IMR-90 (cell line): ENCODE results near the gene LSM12. TPM values are rescaled to one million over a fixed set of nuclear protein-coding genes. Genes with fewer than 3 reads are reported as not detected.

Experiments
- ATAC-seq: fragments of 200-7000 bp; cut with Tn5 transposase; 2 replicates; pipeline ENCODE4 v1.9.1; 2020; ENCODE audit warnings: low read depth, mild to moderate bottlenecking, moderate library complexity
- BruUV-seq: library from RNA; stranded (reverse); fragments of 400-500 nt; replicated peaks from 2 replicates; lab custom pipeline; 2021; lab: Mats Ljungman, UMichigan
- CTCF ChIA-PET: fragments of 300-600 bp; formaldehyde crosslinking; extraction: SDS; loops from one replicate; lab custom pipeline; 2021; ENCODE audit warnings: antibody characterized with exemption; lab: Yijun Ruan, JAX
- POLR2A ChIA-PET: fragments of 300-600 bp; sonication (Branson Sonifier 250); formaldehyde crosslinking; loops from one replicate; lab custom pipeline; 2022; ENCODE audit warnings: antibody characterized with exemption; ENCODE audit not compliant: unreplicated experiment; lab: Charles Lee
- DNase-seq: peaks from one replicate; pipeline ENCODE4 v3.0.0; 2013
- H2AFZ ChIP-seq: replicated peaks from 2 replicates; pipeline ENCODE3; 2013; ENCODE audit warnings: low read length, mild to moderate bottlenecking; ENCODE audit not compliant: poor library complexity
- H2AK5ac ChIP-seq: 2 replicates; pipeline ENCODE4 v1.6.1; 2013; ENCODE audit warnings: low read depth, low read length, inconsistent platforms
- H2AK9ac ChIP-seq: replicated peaks from 2 replicates; pipeline ENCODE3; 2013; ENCODE audit warnings: mild to moderate bottlenecking, low read depth, low read length, moderate library complexity; ENCODE audit not compliant: poor library complexity
- H2BK120ac ChIP-seq: 2 replicates; pipeline ENCODE4 v1.6.1; 2013; ENCODE audit warnings: low read depth, low read length, inconsistent platforms
- H2BK15ac ChIP-seq: 3 replicates; pipeline ENCODE4 v1.6.1; 2013; ENCODE audit warnings: low read depth, low read length, inconsistent platforms
- H2BK20ac ChIP-seq: 2 replicates; pipeline ENCODE4 v1.6.1; 2013; ENCODE audit warnings: low read depth, mild to moderate bottlenecking, inconsistent platforms, low read length, moderate library complexity
- H2BK5ac ChIP-seq: 2 replicates; pipeline ENCODE4 v1.6.1; 2013; ENCODE audit warnings: mild to moderate bottlenecking, low read depth, low read length, inconsistent platforms; ENCODE audit not compliant: poor library complexity, severe bottlenecking
- H3K14ac ChIP-seq: replicated peaks from 2 replicates; pipeline ENCODE4 v1.6.1; 2013; ENCODE audit warnings: low read depth, low read length, inconsistent platforms
- H3K18ac ChIP-seq: 2 replicates; pipeline ENCODE4 v1.6.1; 2013; ENCODE audit warnings: low read depth, low read length, control low read depth
- H3K23ac ChIP-seq: 2 replicates; pipeline ENCODE4 v1.6.1; 2013; ENCODE audit warnings: low read depth, low read length, inconsistent platforms
- H3K27ac ChIP-seq: 2 replicates; pipeline ENCODE4 v1.5.1; 2013; ENCODE audit warnings: mild to moderate bottlenecking, control low read depth, low read length; ENCODE audit not compliant: insufficient read depth
- H3K27me3 ChIP-seq: 2 replicates; pipeline ENCODE4 v1.6.1; 2013; ENCODE audit warnings: low read length; ENCODE audit not compliant: control insufficient read depth, insufficient read depth
- H3K36me3 ChIP-seq: 2 replicates; pipeline ENCODE4 v1.6.1; 2013; ENCODE audit warnings: low read length, mixed read lengths; ENCODE audit not compliant: control insufficient read depth, insufficient read depth
- H3K4ac ChIP-seq: 2 replicates; pipeline ENCODE4 v1.6.1; 2013; ENCODE audit warnings: low read depth, low read length, inconsistent platforms
- H3K4me1 ChIP-seq: 2 replicates; pipeline ENCODE4 v1.6.1; 2013; ENCODE audit warnings: low read length, mixed read lengths; ENCODE audit not compliant: control insufficient read depth, insufficient read depth
- H3K4me2 ChIP-seq: 2 replicates; pipeline ENCODE4 v1.6.1; 2013; ENCODE audit warnings: low read depth, mild to moderate bottlenecking, control low read depth, low read length, moderate library complexity
- H3K4me3 ChIP-seq: 2 replicates; pipeline ENCODE4 v1.5.1; 2013; ENCODE audit warnings: low read depth, mild to moderate bottlenecking, control low read depth, low read length, moderate library complexity; ENCODE audit not compliant: insufficient read depth
- H3K56ac ChIP-seq: 2 replicates; pipeline ENCODE4 v1.6.1; 2013; ENCODE audit warnings: low read length, inconsistent platforms; ENCODE audit not compliant: insufficient read depth; ENCODE audit errors: extremely low read depth
- H3K79me1 ChIP-seq, 2 experiments: 2 replicates each; pipeline ENCODE4 v1.6.1; 2013; ENCODE audit warnings: low read length in 2 of 2, inconsistent platforms in 1 of 2, low read depth in 1 of 2
- H3K9ac ChIP-seq: 2 replicates; pipeline ENCODE4 v1.6.1; 2013; ENCODE audit warnings: low read depth, low read length, control low read depth
- H3K9me1 ChIP-seq: 2 replicates; pipeline ENCODE4 v1.6.1; 2013; ENCODE audit warnings: low read length, inconsistent platforms; ENCODE audit not compliant: insufficient read depth
- H3K9me3 ChIP-seq: 2 replicates; pipeline ENCODE4 v1.6.1; 2013; ENCODE audit warnings: low read length; ENCODE audit not compliant: control insufficient read depth, insufficient read depth
- H4K20me1 ChIP-seq: 2 replicates; pipeline ENCODE4 v1.6.1; 2013; ENCODE audit warnings: low read length, inconsistent platforms; ENCODE audit not compliant: insufficient read depth
- H4K5ac ChIP-seq: 2 replicates; pipeline ENCODE4 v1.6.1; 2013; ENCODE audit warnings: mild to moderate bottlenecking, low read depth, low read length, control low read depth
- H4K8ac ChIP-seq, 2 experiments: 2 replicates each; pipeline ENCODE4 v1.6.1; 2013; ENCODE audit warnings: low read depth in 2 of 2, low read length in 2 of 2, control low read depth in 1 of 2, inconsistent platforms in 1 of 2
- H4K91ac ChIP-seq: 2 replicates; pipeline ENCODE4 v1.6.1; 2013; ENCODE audit warnings: low read depth, low read length, inconsistent platforms; ENCODE audit not compliant: insufficient read depth
- BHLHE40 ChIP-seq: fragments of 150-350 bp; IDR thresholded peaks from 2 replicates; pipeline ENCODE4 v1.6.1; 2016; ENCODE audit warnings: mild to moderate bottlenecking, low read depth, low read length
- CEBPB ChIP-seq: IDR thresholded peaks from 2 replicates; pipeline ENCODE4 v1.6.1; 2012; ENCODE audit warnings: low read depth, low read length, improper control_type of control experiment
- CHD1 ChIP-seq: IDR thresholded peaks from 2 replicates; pipeline ENCODE4 v1.6.1; 2012; ENCODE audit warnings: low read depth, low read length, improper control_type of control experiment
- FOS ChIP-seq: fragments of 150-350 bp; IDR thresholded peaks from 2 replicates; pipeline ENCODE4 v1.6.1; 2016; ENCODE audit warnings: low read depth, low read length
- MAFK ChIP-seq: IDR thresholded peaks from 2 replicates; pipeline ENCODE4 v1.6.1; 2012; ENCODE audit warnings: low read depth, low read length, improper control_type of control experiment
- MAZ ChIP-seq: IDR thresholded peaks from 2 replicates; pipeline ENCODE4 v1.6.1; 2012; ENCODE audit warnings: low read depth, mild to moderate bottlenecking, low read length, improper control_type of control experiment, moderate library complexity, borderline replicate concordance
- MXI1 ChIP-seq: IDR thresholded peaks from 2 replicates; pipeline ENCODE4 v1.6.1; 2012; ENCODE audit warnings: low read depth, mild to moderate bottlenecking, low read length, moderate library complexity, borderline replicate concordance
- NFE2L2 ChIP-seq: fragments of 150-350 bp; IDR thresholded peaks from 2 replicates; pipeline ENCODE4 v1.6.1; 2016; ENCODE audit warnings: low read depth, mild to moderate bottlenecking, low read length
- POLR2A ChIP-seq: IDR thresholded peaks from 2 replicates; pipeline ENCODE4 v1.6.1; 2012; ENCODE audit warnings: mild to moderate bottlenecking, low read depth, low read length
- RAD21 ChIP-seq: IDR thresholded peaks from 2 replicates; pipeline ENCODE4 v1.6.1; 2012; ENCODE audit warnings: low read length, improper control_type of control experiment
- RCOR1 ChIP-seq: IDR thresholded peaks from 2 replicates; pipeline ENCODE4 v1.6.1; 2012; ENCODE audit warnings: mild to moderate bottlenecking, low read length, improper control_type of control experiment; ENCODE audit not compliant: insufficient replicate concordance
- RFX5 ChIP-seq: IDR thresholded peaks from 2 replicates; pipeline ENCODE4 v1.8.0; 2012; ENCODE audit warnings: low read depth, mild to moderate bottlenecking, low read length, moderate library complexity
- SMC3 ChIP-seq: fragments of 150-350 bp; IDR thresholded peaks from 2 replicates; pipeline ENCODE4 v1.6.1; 2016; ENCODE audit warnings: low read depth, mild to moderate bottlenecking, antibody characterized with exemption, low read length, moderate library complexity
- WGBS, 2 experiments: methylation state at CpG; one replicate each; pipeline versions ENCODE4 v1.1.5 to v1.1.7; 2013; ENCODE audit warnings: missing lambda C conversion rate in 2 of 2; ENCODE audit not compliant: insufficient read length in 1 of 2; ENCODE audit errors: extremely low coverage in 2 of 2; 5-methylcytosine and 5-hydroxymethylcytosine counted together
- dilution Hi-C: fragments of 300-500 bp; cut with HindIII; formaldehyde crosslinking; loops from one replicate; pipeline ENCODE4 v1.14.3; 2018; ENCODE audit warnings: low sequenced_read_pairs; ENCODE audit not compliant: unreplicated experiment
- in situ Hi-C: fragments of 300-500 bp; cut with MboI; formaldehyde crosslinking; loops from 3 replicates; pipeline ENCODE4 v1.14.3; 2019; ENCODE audit warnings: low sequenced_read_pairs, inconsistent platforms, mixed read lengths
- intact Hi-C: fragments of 100-400 bp; cut with micrococcal nuclease; formaldehyde crosslinking; loops from 2 replicates; pipeline ENCODE4 v1.10.0; 2022
- polyA plus RNA-seq, 3 experiments: library from polyadenylated mRNA; depleted of rRNA; stranded (reverse); fragments of >200 nt; gene quantifications; 2 replicates each; pipeline ENCODE4 v1.2.3, GENCODE V29; 2012; ENCODE audit warnings: low replicate concordance in 1 of 3
- total RNA-seq: library from RNA; depleted of rRNA; stranded (reverse); fragments of >200 nt; gene quantifications from 2 replicates; pipeline ENCODE4 v1.2.3, GENCODE V29; 2012
- TF ChIP-seq, protein P1 (sequence below): fragments of 150-350 bp; IDR thresholded peaks from 2 replicates; pipeline ENCODE4 v1.6.1; 2017; ENCODE audit warnings: mild to moderate bottlenecking, antibody characterized with exemption, low read length, low read depth
- TF ChIP-seq, protein P2 (sequence below): fragments of 150-350 bp; IDR thresholded peaks from 2 replicates; pipeline ENCODE4 v1.6.1; 2016; ENCODE audit warnings: low read depth, mild to moderate bottlenecking, low read length, moderate library complexity, borderline replicate concordance

The LSM12 gene
- total and polyA plus RNA-seq, 2 of the 4 experiments (the other 2 are of a cell fraction): 38.0 to 41.0 TPM

DNA sequence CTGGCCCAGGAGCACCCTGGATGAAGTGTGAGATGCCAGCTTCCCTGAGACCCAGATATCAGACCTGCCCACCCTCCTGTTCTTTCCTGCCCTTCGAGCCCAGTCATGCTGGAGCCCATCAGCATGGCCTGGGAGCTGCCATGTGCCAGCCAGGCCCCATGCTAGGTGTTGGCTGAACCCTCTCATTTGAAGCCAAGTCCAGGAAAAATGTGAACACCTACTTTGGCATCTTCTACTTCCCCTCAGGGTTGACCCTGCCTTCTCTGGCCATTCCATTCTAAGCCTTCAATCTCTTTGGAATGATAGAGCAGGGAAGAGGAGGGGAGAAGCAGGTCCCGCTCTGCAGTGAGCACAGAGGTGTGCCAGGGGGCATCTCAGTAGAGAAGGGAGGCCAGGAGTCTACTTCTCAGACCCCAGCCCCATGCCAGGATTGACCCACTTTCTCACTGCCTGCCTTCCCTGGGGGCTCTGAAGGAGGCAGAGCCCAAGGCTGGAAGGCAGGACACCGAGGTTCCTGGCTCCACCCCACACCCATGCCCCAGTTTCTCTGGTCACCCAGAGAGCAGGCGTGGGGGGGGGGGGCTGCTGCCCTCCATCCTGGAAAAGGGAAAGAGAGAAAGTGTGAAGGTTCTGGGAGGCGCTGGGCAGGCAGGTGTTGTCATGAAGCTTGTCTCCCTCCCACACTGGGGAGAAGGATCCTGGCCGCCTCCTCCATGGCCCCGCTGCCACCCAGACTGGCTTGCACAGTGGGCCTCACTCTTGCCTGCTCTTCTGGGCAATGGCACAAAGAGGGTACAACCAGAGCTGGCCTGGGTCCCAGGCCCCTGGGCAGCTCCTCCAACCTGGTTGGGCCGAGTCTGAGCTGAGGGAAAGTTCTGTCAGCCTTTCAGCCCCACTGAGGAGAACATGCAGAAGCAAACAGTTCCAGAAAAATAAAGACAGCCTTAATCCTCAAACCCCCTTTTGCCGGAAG, 47.7 kb upstream of the LSM12 start:
- peaks cover 10% of the 10 kb centered on the region for H3K9me1 ChIP-seq
- H3K14ac ChIP-seq: 0 out of 2 replicates have a peak overlapping the region, but pooled peaks have one; percentile 32
- ChIA-PET POLR2A (no interaction called here), CTCF (interaction anchor here (0.6 to 1.6 kb wide), 2 partner anchors 73 to 76 kb away, joined by 3 to 7 read pairs; no protein-coding TSS in a partner anchor)
- no peak overlapping the region for H3K4me2 ChIP-seq
- peaks cover 26% of the 10 kb centered on the region for H4K20me1 ChIP-seq
- no peak overlapping the region for H3K18ac ChIP-seq
- H2AFZ ChIP-seq: no peak overlapping the region
- H3K9ac ChIP-seq: no peak overlapping the region
- intact Hi-C loops (loop anchor here (2.0 kb wide), 1 partner anchor 169 kb away; no protein-coding TSS in a partner anchor), in situ Hi-C loops (no loop called here), dilution Hi-C loops (no loop called here)
- H2BK15ac ChIP-seq: no peak overlapping the region
- no peak overlapping the region for H4K8ac ChIP-seq
- no TSS peak for BruUV-seq
- H2BK5ac ChIP-seq: no peak overlapping the region
- H3K56ac ChIP-seq: no peak overlapping the region
- no peak overlapping the region for H4K91ac ChIP-seq
- peaks cover 14 to 89% of the 10 kb centered on the region in 2 experiments; a peak in 3 of 4 replicates for H3K79me1 ChIP-seq
- peaks cover 27% of the 10 kb centered on the region for H3K4me1 ChIP-seq
- peak overlapping the region; percentile 0; the same call in 1 of the 2 replicates for H3K4ac ChIP-seq
- peaks cover 2% of the 10 kb centered on the region; the same call in 1 of the 2 replicates for H3K36me3 ChIP-seq
- H3K9me3 ChIP-seq: no peaks in the 10 kb centered on the region
- peak overlapping the region; percentile 42 for H2AK9ac ChIP-seq
- no peak overlapping the region for H2BK120ac ChIP-seq
- 80% methylated on average over 1 of the region's 9 CpGs; no CpG with 5 or more reads in 1 of the 2 experiments for WGBS, 2 experiments
- H3K27ac ChIP-seq: no peak overlapping the region
- H2AK5ac ChIP-seq: no peak overlapping the region
- DNase-seq (no peak), ATAC-seq (no peak)
- no peak overlapping the region for H2BK20ac ChIP-seq
- no peak overlapping the region for H3K4me3 ChIP-seq
- no peak overlapping the region for H3K23ac ChIP-seq
- H3K27me3 ChIP-seq: no peaks in the 10 kb centered on the region
- no peak overlapping the region for H4K5ac ChIP-seq
- no peak for TF ChIP-seq RFX5
- no peak for TF ChIP-seq CHD1
- TF ChIP-seq MAFK: no peak
- TF ChIP-seq, protein P1, sequence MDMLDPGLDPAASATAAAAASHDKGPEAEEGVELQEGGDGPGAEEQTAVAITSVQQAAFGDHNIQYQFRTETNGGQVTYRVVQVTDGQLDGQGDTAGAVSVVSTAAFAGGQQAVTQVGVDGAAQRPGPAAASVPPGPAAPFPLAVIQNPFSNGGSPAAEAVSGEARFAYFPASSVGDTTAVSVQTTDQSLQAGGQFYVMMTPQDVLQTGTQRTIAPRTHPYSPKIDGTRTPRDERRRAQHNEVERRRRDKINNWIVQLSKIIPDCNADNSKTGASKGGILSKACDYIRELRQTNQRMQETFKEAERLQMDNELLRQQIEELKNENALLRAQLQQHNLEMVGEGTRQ: no peak
- no peak for TF ChIP-seq MAZ
- TF ChIP-seq MXI1: no peak
- TF ChIP-seq CEBPB: no peak
- no peak for TF ChIP-seq SMC3
- TF ChIP-seq BHLHE40: no peak
- TF ChIP-seq RAD21: no peak
- TF ChIP-seq, protein P2, sequence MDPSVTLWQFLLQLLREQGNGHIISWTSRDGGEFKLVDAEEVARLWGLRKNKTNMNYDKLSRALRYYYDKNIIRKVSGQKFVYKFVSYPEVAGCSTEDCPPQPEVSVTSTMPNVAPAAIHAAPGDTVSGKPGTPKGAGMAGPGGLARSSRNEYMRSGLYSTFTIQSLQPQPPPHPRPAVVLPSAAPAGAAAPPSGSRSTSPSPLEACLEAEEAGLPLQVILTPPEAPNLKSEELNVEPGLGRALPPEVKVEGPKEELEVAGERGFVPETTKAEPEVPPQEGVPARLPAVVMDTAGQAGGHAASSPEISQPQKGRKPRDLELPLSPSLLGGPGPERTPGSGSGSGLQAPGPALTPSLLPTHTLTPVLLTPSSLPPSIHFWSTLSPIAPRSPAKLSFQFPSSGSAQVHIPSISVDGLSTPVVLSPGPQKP: no peak
- no peak for TF ChIP-seq POLR2A
- no peak for TF ChIP-seq FOS
- TF ChIP-seq NFE2L2: no peak
- TF ChIP-seq RCOR1: no peak
